Skin of body (tissue), 3 donors: ENCODE measurements around the gene SLC10A7. TPM values are rescaled to one million over a fixed set of nuclear protein-coding genes. Genes with fewer than 3 reads are reported as not detected.

Experiments used
- DNase-seq: peaks from one replicate; lab custom pipeline; 2025; lab: John Stamatoyannopoulos, UW
- small RNA-seq: library from RNA; depleted of rRNA; stranded (forward); fragments of <200 nt; gene quantifications from one replicate; pipeline ENCODE3, GENCODE V24; 2014; ENCODE audit warnings: low replicate concordance
- total RNA-seq: library from RNA; depleted of rRNA; stranded (reverse); fragments of >200 nt; gene quantifications from one replicate; pipeline ENCODE4 v1.2.3, GENCODE V29; 2014

SLC10A7 gene
- total RNA-seq, 1 donor from 2014 or later, result 19.6 TPM

GRCh38 chr4:146222313-146222712 lies 299.4 kb downstream of the SLC10A7 start:
- DNase-seq, result no peak

GRCh38 chr4:146214238-146214637 lies 307.5 kb downstream of the SLC10A7 start, which contains the start of gene REELD1:
TSS of gene REELD1 (plus strand) at chr4:146214538. CDS start at chr4:146216953, 2,415 bp downstream.
- DNase-seq, result no peak

- no peak for DNase-seq
Observed at GRCh38 chr4:146212781-146213180, 309.0 kb downstream of the SLC10A7 start.

GRCh38 chr4:146211440-146211839 lies 310.3 kb downstream of the SLC10A7 start:
- DNase-seq, result no peak

GRCh38 chr4:146210890-146211289 lies 310.9 kb downstream of the SLC10A7 start:
- DNase-seq, result no peak

- no peak for DNase-seq
Observed at GRCh38 chr4:146207410-146207809, 314.3 kb downstream of the SLC10A7 start.

Small RNAs within 50 kb of the gene (small RNA-seq; reads per million reads assigned to genes)
- gene MIR7849, result not detected

Other genes with a start within 250 kb of the SLC10A7 start
- gene POU4F2, start 117.0 kb upstream of the SLC10A7 start, total RNA-seq, result not detected